AG04450 (cell line): ENCODE results near the gene PLEKHN1. TPM values are rescaled to one million over a fixed set of nuclear protein-coding genes. Genes with fewer than 3 reads are reported as not detected.

Source experiments
- CTCF ChIA-PET: fragments of 300-600, 350-600 bp; formaldehyde crosslinking; extraction: SDS; loops from one replicate; lab custom pipeline; 2022; ENCODE audit warnings: antibody characterized with exemption, inconsistent platforms; lab: Charles Lee
- POLR2A ChIA-PET: fragments of 350-600 bp; formaldehyde crosslinking; extraction: SDS; loops from one replicate; lab custom pipeline; 2021; ENCODE audit warnings: antibody characterized with exemption, inconsistent platforms; lab: Yijun Ruan, JAX
- DNase-seq: peaks from one replicate; pipeline ENCODE4 v3.0.0-alpha.2; 2011; ENCODE audit warnings: low read depth, low spot score
- H3K27ac ChIP-seq: one replicate; pipeline ENCODE4 v1.5.1; 2012; ENCODE audit warnings: low read depth, low read length, control low read depth
- H3K27me3 ChIP-seq: one replicate; pipeline ENCODE4 v1.6.0; 2012; ENCODE audit warnings: low read length; ENCODE audit not compliant: control insufficient read depth, insufficient read depth
- H3K4me3 ChIP-seq: 2 replicates; pipeline ENCODE4 v1.5.1; 2011; ENCODE audit warnings: mild to moderate bottlenecking, low read depth, low read length, control low read depth
- H3K9me3 ChIP-seq: 2 replicates; pipeline ENCODE4 v1.5.1; 2012; ENCODE audit warnings: low read length; ENCODE audit not compliant: control insufficient read depth, insufficient read depth
- polyA plus RNA-seq: library from polyadenylated mRNA; depleted of rRNA; stranded (reverse); fragments of >200 nt; gene quantifications from 2 replicates; pipeline ENCODE4 v1.2.3, GENCODE V29; 2011; rRNA removed
- small RNA-seq: library from RNA; depleted of rRNA; stranded (forward); fragments of <200 nt; gene quantifications from one replicate; pipeline ENCODE3, GENCODE V24; 2012; ENCODE audit warnings: low read depth; ENCODE audit not compliant: insufficient read length
- TF ChIP-seq, protein P1 (sequence below): IDR thresholded peaks from 2 replicates; pipeline ENCODE4 v1.5.1; 2011; ENCODE audit warnings: low read depth, low read length, control low read depth, inconsistent platforms

PLEKHN1 gene
- polyA plus RNA-seq, 1 experiment, result 0.15 TPM

DNA sequence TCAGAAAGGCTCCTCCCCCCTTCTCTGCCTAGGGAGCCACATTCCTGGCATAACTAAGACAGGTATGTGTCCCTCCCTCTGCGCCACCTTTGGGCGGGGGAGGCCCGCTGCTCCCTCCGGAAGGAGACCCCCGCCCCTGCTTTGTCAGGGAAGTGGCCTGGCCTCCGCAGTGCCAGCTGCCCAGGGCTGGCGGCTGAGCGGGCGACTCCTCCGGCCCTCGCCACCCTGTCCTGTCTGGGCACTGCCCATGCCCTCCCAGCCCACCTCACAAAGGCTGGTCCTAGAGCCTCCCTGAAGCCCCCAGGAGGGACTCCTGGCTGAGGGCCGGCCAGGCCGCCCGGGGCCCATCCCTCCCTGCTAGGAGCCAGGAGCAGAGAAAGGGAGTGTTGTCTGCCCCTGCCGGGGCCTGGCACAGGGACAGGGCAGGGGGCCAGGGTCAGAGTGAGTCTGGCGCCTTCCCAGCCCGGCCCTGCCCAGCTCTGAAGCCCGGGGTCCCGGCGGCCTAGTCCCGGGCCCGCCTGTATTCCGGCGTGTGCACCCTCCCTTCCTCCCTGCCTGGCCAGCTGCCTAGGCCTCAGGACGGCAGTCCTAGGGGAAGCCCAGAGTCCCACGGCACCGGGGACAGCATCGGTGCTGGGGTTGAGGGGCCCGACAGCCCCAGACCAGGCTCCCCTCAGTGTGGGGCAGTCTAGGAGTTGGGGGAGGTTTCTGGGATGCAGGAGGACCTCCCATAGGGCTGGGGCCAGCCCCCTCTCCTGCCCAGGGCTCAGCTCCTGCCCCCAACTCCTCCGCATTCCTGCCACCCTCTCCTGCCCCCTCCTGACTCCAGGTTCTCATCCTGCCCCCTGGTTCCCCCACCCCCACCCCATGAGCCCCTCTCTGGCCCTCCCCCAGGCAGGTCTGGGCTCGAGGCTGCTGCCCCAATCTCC, 58.8 kb downstream of the PLEKHN1 start:
- H3K27me3 ChIP-seq, result no peaks in the 10 kb centered on the region
- TF ChIP-seq, protein P1, sequence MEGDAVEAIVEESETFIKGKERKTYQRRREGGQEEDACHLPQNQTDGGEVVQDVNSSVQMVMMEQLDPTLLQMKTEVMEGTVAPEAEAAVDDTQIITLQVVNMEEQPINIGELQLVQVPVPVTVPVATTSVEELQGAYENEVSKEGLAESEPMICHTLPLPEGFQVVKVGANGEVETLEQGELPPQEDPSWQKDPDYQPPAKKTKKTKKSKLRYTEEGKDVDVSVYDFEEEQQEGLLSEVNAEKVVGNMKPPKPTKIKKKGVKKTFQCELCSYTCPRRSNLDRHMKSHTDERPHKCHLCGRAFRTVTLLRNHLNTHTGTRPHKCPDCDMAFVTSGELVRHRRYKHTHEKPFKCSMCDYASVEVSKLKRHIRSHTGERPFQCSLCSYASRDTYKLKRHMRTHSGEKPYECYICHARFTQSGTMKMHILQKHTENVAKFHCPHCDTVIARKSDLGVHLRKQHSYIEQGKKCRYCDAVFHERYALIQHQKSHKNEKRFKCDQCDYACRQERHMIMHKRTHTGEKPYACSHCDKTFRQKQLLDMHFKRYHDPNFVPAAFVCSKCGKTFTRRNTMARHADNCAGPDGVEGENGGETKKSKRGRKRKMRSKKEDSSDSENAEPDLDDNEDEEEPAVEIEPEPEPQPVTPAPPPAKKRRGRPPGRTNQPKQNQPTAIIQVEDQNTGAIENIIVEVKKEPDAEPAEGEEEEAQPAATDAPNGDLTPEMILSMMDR, result no peak
- no peak overlapping the region for H3K27ac ChIP-seq
- ChIA-PET POLR2A (no interaction called here), CTCF (interaction anchor here (1.3 to 1.5 kb wide), 2 partner anchors 38 to 41 kb away, joined by 3 to 4 read pairs; no protein-coding TSS in a partner anchor)
- no peaks in the 10 kb centered on the region; the same call in 1 of the 2 replicates for H3K9me3 ChIP-seq
- no peak overlapping the region for H3K4me3 ChIP-seq
- no peak for DNase-seq

Small RNA genes lying within 50 kb of the gene (small RNA-seq; reads per million reads assigned to genes)
- not detected for gene AL645608.3

Other genes starting within 250 kb of the PLEKHN1 start
- 1.6 and 2.1 TPM in 2 replicates for gene SAMD11, start 42.6 kb upstream of the PLEKHN1 start, polyA plus RNA-seq
- 36.1 and 41.7 TPM in 2 replicates for gene NOC2L, start 7.2 kb upstream of the PLEKHN1 start, polyA plus RNA-seq
- gene KLHL17, start 5.9 kb upstream of the PLEKHN1 start, polyA plus RNA-seq, result 5.5 and 9.7 TPM in 2 replicates
- gene PERM1, start 15.6 kb downstream of the PLEKHN1 start, polyA plus RNA-seq, result not detected in 2 replicates
- 0.68 and 0.76 TPM in 2 replicates for gene HES4, start 33.6 kb downstream of the PLEKHN1 start, polyA plus RNA-seq
- 22.4 and 36.0 TPM in 2 replicates for gene ISG15, start 47.0 kb downstream of the PLEKHN1 start, polyA plus RNA-seq
- gene AGRN, start 53.6 kb downstream of the PLEKHN1 start, polyA plus RNA-seq, result 28.3 and 37.4 TPM in 2 replicates
- not detected in 2 replicates for gene RNF223, start 107.8 kb downstream of the PLEKHN1 start, polyA plus RNA-seq
- gene C1orf159, start 149.6 kb downstream of the PLEKHN1 start, polyA plus RNA-seq, result 2.3 and 3.2 TPM in 2 replicates
- gene TTLL10, start 207.4 kb downstream of the PLEKHN1 start, polyA plus RNA-seq, result not detected in 2 replicates
- 1.0 and 2.1 TPM in 2 replicates for gene TNFRSF18, start 240.1 kb downstream of the PLEKHN1 start, polyA plus RNA-seq
- gene TNFRSF4, start 247.7 kb downstream of the PLEKHN1 start, polyA plus RNA-seq, result 0.07 and 0.24 TPM in 2 replicates